ENCODE results near the gene OSBPL5. TPM values are rescaled to one million over a fixed set of nuclear protein-coding genes. Genes with fewer than 3 reads are reported as not detected.

Gene OSBPL5
- total RNA-seq, 1 experiment from 2014 or later: 6.4 TPM

DNA sequence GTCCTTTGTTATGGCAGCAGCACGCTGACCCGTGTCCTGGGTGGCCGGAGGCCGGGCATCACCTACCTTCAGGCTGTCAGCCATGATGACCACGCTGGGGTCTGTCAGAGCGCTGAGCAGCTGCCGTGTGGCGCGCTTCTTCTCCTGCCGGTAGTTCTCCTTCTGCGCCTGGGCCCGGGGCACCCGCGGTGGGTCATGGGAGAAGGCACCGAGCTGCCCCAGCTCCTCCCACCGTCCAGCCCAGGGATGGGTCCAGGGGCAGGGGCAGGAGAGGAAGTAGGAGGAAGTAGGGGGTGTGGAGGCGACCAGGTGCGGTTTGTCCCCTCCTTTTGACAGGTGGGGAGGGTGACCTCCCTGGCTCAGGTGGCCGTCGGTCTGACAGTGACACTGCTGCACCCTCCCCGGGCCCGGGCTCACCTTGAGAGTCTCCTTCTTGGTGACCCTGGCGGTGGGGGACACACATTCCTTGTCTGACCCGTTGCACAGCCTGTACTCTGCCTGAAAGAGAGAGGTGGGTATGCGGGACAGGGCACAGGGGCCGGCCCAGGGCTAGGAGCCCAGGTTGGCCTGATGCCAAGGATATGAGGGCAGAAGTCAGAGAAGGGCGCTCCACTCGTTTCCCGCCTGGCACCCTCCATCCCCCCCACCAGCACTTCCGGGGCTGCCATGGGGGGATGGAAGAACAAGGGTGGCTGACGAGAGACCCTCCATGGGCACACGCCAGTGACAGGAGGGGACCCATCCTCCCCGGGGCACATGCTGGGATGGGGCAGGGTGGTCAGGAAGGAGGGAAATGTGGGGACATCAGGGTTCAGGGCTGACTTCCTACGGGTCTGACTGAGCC lies 43.0 kb downstream of the OSBPL5 start:
- CTCF ChIA-PET: no interaction called here

DNA sequence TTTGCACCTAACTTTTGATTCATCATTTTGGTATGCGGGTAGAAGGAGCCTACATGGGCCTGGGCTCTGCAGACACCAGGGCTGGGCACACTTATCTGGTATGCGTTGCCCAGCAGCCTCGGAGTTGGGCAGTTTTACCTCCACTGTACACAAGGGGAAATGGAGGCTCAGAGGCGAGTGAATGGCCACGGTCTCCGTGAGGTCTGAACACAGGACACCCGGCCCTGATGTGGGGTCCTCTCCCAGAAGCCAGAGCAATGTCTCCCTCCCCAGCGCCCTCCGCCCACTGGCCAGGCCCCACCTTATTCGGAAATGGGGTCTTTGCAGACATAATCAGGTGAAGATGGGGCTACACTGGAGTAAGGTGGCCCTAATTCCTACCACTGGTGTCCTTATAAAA lies 43.7 kb downstream of the OSBPL5 start:
- Histone ChIP-seq H2AFZ (no peak overlapping the region), H3K27ac (no peak overlapping the region), H3K27me3 (ENCODE audit: insufficient read depth, low read depth) (no peaks in the 10 kb centered on the region), H3K4me2 (no peak overlapping the region), H3F3A (ENCODE audit: insufficient read depth, low read depth) (no peaks in the 10 kb centered on the region), H3K79me2 (ENCODE audit: low read depth) (no peaks in the 10 kb centered on the region), H4K20me1 (ENCODE audit: insufficient read depth) (no peaks in the 10 kb centered on the region), H3K9me2 (ENCODE audit: insufficient read depth) (no peaks in the 10 kb centered on the region), H3K4me1 (replicated peaks; ENCODE audit: insufficient read depth) (0 out of 2 replicates have a peak, but pooled peaks cover 5% of the 10 kb centered on the region), H3K9me3 (ENCODE audit: insufficient read depth, low read depth) (no peaks in the 10 kb centered on the region), H3K4me3 (no peak overlapping the region), H3K36me3 (ENCODE audit: low read depth) (no peaks in the 10 kb centered on the region)
- TF ChIP-seq, protein P1, sequence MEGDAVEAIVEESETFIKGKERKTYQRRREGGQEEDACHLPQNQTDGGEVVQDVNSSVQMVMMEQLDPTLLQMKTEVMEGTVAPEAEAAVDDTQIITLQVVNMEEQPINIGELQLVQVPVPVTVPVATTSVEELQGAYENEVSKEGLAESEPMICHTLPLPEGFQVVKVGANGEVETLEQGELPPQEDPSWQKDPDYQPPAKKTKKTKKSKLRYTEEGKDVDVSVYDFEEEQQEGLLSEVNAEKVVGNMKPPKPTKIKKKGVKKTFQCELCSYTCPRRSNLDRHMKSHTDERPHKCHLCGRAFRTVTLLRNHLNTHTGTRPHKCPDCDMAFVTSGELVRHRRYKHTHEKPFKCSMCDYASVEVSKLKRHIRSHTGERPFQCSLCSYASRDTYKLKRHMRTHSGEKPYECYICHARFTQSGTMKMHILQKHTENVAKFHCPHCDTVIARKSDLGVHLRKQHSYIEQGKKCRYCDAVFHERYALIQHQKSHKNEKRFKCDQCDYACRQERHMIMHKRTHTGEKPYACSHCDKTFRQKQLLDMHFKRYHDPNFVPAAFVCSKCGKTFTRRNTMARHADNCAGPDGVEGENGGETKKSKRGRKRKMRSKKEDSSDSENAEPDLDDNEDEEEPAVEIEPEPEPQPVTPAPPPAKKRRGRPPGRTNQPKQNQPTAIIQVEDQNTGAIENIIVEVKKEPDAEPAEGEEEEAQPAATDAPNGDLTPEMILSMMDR (conservative IDR thresholded peaks at IDR 0.05): no peak
- TF ChIP-seq EZH2 (IDR thresholded peaks at IDR 0.05; ENCODE audit: low read depth): no peak
- ChIA-PET CTCF (interaction anchor here (0.7 kb wide), 1 partner anchor 11 kb away, joined by 3 read pairs; no protein-coding TSS in a partner anchor), POLR2A (ENCODE audit: unreplicated experiment) (no interaction called here)
- DNase-seq: no peak
- no TSS peak for BruUV-seq (replicated peaks)
- intact Hi-C loops (cut with micrococcal nuclease; ENCODE audit: unreplicated experiment): no loop called here

More for the DNA sequence above, 43.0 kb downstream of the OSBPL5 start:
- Histone ChIP-seq H3K36me3 (ENCODE audit: low read depth) (no peaks in the 10 kb centered on the region), H3K79me2 (ENCODE audit: low read depth) (no peaks in the 10 kb centered on the region), H2AFZ (no peak overlapping the region), H3F3A (ENCODE audit: insufficient read depth, low read depth) (no peaks in the 10 kb centered on the region), H4K20me1 (ENCODE audit: insufficient read depth) (no peaks in the 10 kb centered on the region), H3K9me2 (ENCODE audit: insufficient read depth) (no peaks in the 10 kb centered on the region), H3K9me3 (ENCODE audit: insufficient read depth, low read depth) (no peaks in the 10 kb centered on the region), H3K4me2 (no peak overlapping the region), H3K4me3 (no peak overlapping the region), H3K4me1 (replicated peaks; ENCODE audit: insufficient read depth) (0 out of 2 replicates have a peak, but pooled peaks cover 5% of the 10 kb centered on the region), H3K27me3 (ENCODE audit: insufficient read depth, low read depth) (no peaks in the 10 kb centered on the region), H3K27ac (no peak overlapping the region)
- BruUV-seq (replicated peaks): no TSS peak
- TF ChIP-seq, protein P1 (conservative IDR thresholded peaks at IDR 0.05): no peak
- no peak for TF ChIP-seq EZH2 (IDR thresholded peaks at IDR 0.05; ENCODE audit: low read depth)
- intact Hi-C loops (cut with micrococcal nuclease; ENCODE audit: unreplicated experiment): no loop called here
- DNase-seq: no peak
- POLR2A ChIA-PET (ENCODE audit: unreplicated experiment): no interaction called here

DNA sequence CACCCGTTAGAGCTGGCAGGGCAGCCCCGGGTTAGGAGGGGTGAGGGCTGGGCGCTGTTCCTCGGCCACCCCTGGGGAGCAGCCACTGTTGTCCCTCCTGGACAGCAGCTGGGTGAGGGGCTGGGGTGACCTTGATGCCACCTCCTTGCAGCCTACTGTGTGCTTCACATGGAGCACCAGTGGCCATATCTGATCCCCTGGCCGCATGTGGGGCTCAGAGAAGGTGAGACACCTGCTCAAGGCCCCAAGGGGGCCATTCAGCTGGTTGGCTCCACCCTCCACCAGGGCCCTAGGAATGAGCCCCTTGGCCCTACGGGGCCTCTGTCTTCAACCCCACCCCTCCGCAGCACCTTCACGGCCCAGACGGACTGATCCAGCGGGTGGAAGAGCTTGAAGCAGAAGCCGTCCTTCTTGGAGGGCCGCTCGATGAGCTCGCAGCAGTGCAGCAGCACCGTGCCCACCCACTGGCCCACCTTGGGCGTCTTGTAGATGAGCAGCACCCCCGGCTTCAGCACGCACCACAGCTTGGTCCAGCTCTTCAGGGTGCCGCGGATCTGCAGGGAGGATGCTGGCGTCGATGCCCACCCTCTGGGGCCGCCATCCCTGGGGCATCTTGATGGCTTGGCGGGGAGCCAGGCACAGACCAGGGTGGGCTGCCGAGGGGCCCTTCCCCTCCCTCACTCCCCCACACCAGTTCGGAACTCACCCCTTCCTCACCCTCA lies 44.9 kb downstream of the OSBPL5 start:
- TF ChIP-seq, protein P1 (conservative IDR thresholded peaks at IDR 0.05): no peak
- TF ChIP-seq EZH2 (IDR thresholded peaks at IDR 0.05; ENCODE audit: low read depth): no peak
- no peaks in the 10 kb centered on the region for H3F3A ChIP-seq (ENCODE audit: insufficient read depth, low read depth)
- CTCF ChIA-PET: no interaction called here

More for the DNA sequence above, 44.9 kb downstream of the OSBPL5 start:
- Histone ChIP-seq H3K4me2 (no peak overlapping the region), H3K27ac (no peak overlapping the region), H3K36me3 (ENCODE audit: low read depth) (no peaks in the 10 kb centered on the region), H2AFZ (no peak overlapping the region), H3K79me2 (ENCODE audit: low read depth) (no peaks in the 10 kb centered on the region), H3K9me3 (ENCODE audit: insufficient read depth, low read depth) (no peaks in the 10 kb centered on the region), H3K9me2 (ENCODE audit: insufficient read depth) (no peaks in the 10 kb centered on the region), H3K4me1 (replicated peaks; ENCODE audit: insufficient read depth) (0 out of 2 replicates have a peak, but pooled peaks cover 5% of the 10 kb centered on the region), H3K27me3 (ENCODE audit: insufficient read depth, low read depth) (no peaks in the 10 kb centered on the region), H3K4me3 (no peak overlapping the region), H4K20me1 (ENCODE audit: insufficient read depth) (no peaks in the 10 kb centered on the region)
- POLR2A ChIA-PET (ENCODE audit: unreplicated experiment): no interaction called here
- DNase-seq: no peak
- no TSS peak for BruUV-seq (replicated peaks)
- intact Hi-C loops (cut with micrococcal nuclease; ENCODE audit: unreplicated experiment): no loop called here
